Cardiac ventricle fibroblast (primary cell): ENCODE results near the gene CFAP92. TPM values are rescaled to one million over a fixed set of nuclear protein-coding genes. Genes with fewer than 3 reads are reported as not detected.

Experiments used
- total RNA-seq: library from RNA; depleted of rRNA; stranded (reverse); fragments of >200 nt; gene quantifications from 2 replicates; pipeline ENCODE4 v1.2.3, GENCODE V29; 2015

Gene CFAP92
- total RNA-seq: not detected in 2 replicates

GRCh38 chr3:128993461-128994172 is at the start of gene CFAP92:
Gene CFAP92, minus strand, starts transcription at chr3:128994076. Its CDS starts 772 bp downstream, at chr3:128993304.

GRCh38 chr3:129001101-129001805 is 7.4 kb upstream of the CFAP92 start, which contains the start of gene EFCC1:
Gene EFCC1, plus strand, starts transcription at chr3:129001304. Its CDS starts 325 bp downstream, at chr3:129001629.

GRCh38 chr3:128879125-128879969 is 114.5 kb downstream of the CFAP92 start, which contains the start of gene ACAD9:
Gene ACAD9, plus strand, starts transcription at chr3:128879620. Its CDS starts 72 bp downstream, at chr3:128879692.

Other genes starting within 250 kb of the CFAP92 start
- 27.1 and 31.5 TPM in 2 replicates for gene ACAD9, start 114.5 kb downstream of the CFAP92 start, total RNA-seq
- gene EFCC1, start 7.2 kb upstream of the CFAP92 start, total RNA-seq: 0.06 TPM in 1 of 2 replicates, not detected in the other
- not detected in 2 replicates for gene GP9, start 66.7 kb upstream of the CFAP92 start, total RNA-seq
- 11.3 and 18.5 TPM in 2 replicates for gene RAB43, start 127.7 kb upstream of the CFAP92 start, total RNA-seq
- gene ISY1, start 167.0 kb upstream of the CFAP92 start, total RNA-seq: 16.0 and 17.2 TPM in 2 replicates
- gene CNBP, start 189.8 kb upstream of the CFAP92 start, total RNA-seq: 208 and 256 TPM in 2 replicates